DOHH2 (cell line): ENCODE measurements around the gene LRRC37A3.
A peak's percentile ranks its signal among the peaks of the same experiment; 100 is the strongest.
"Not testable (repeated sequence)": the region's sequence is repeated elsewhere in the genome, so short reads cannot be mapped to it uniquely, and the experiment has no call there.

Source experiments
- H3F3A ChIP-seq: fragments of 200-600 bp; sonication (generic), shearing (Covaris generic); 2 replicates; pipeline ENCODE4 v1.6.0; 2016; ENCODE audit warnings: antibody characterized with exemption, mild to moderate bottlenecking; ENCODE audit not compliant: control insufficient read depth, insufficient read depth
- H3K27ac ChIP-seq: fragments of 200-600 bp; sonication (generic); 2 replicates; pipeline ENCODE4 v1.5.1; 2014; ENCODE audit warnings: low read depth, mild to moderate bottlenecking, low read length, moderate library complexity
- H3K27me3 ChIP-seq: fragments of 200-600 bp; sonication (generic); 2 replicates; pipeline ENCODE4 v1.6.1; 2014; ENCODE audit warnings: mild to moderate bottlenecking, low read length, mixed read lengths; ENCODE audit not compliant: control insufficient read depth
- H3K36me3 ChIP-seq: fragments of 200-600 bp; sonication (generic); 2 replicates; pipeline ENCODE4 v1.6.1; 2014; ENCODE audit warnings: mild to moderate bottlenecking, low read length, moderate library complexity, mixed read lengths; ENCODE audit not compliant: control insufficient read depth
- H3K4me1 ChIP-seq: fragments of 200-600 bp; sonication (generic); 2 replicates; pipeline ENCODE4 v1.6.1; 2014; ENCODE audit warnings: mild to moderate bottlenecking, low read length, mixed read lengths; ENCODE audit not compliant: control insufficient read depth
- H3K4me2 ChIP-seq: fragments of 200-600 bp; sonication (generic); 2 replicates; pipeline ENCODE4 v1.6.0; 2014; ENCODE audit warnings: mild to moderate bottlenecking, low read length, moderate library complexity
- H3K4me3 ChIP-seq: fragments of 200-600 bp; sonication (generic); 2 replicates; pipeline ENCODE4 v1.5.1; 2014; ENCODE audit warnings: mild to moderate bottlenecking, low read length, mixed read lengths
- H3K79me2 ChIP-seq: fragments of 200-600 bp; sonication (generic); 2 replicates; pipeline ENCODE4 v1.6.1; 2014; ENCODE audit warnings: mild to moderate bottlenecking, low read length, mixed read lengths; ENCODE audit not compliant: control insufficient read depth
- H3K9me2 ChIP-seq: fragments of 200-600 bp; sonication (generic); replicated peaks from 2 replicates; pipeline ENCODE4 v1.6.1; 2014; ENCODE audit warnings: mild to moderate bottlenecking, low read length, mixed read lengths; ENCODE audit not compliant: control insufficient read depth
- H3K9me3 ChIP-seq: fragments of 200-600 bp; sonication (generic); 2 replicates; pipeline ENCODE4 v1.6.1; 2014; ENCODE audit warnings: antibody characterized with exemption, low read length, mixed read lengths; ENCODE audit not compliant: control insufficient read depth, insufficient read depth
- H4K20me1 ChIP-seq: fragments of 200-600 bp; sonication (generic); 2 replicates; pipeline ENCODE4 v1.6.0; 2014; ENCODE audit warnings: low read depth, mild to moderate bottlenecking, antibody characterized with exemption, low read length, moderate library complexity; ENCODE audit not compliant: control insufficient read depth, insufficient read depth
- CTCF ChIP-seq: fragments of 200-600 bp; sonication (generic); IDR thresholded peaks from one replicate; pipeline ENCODE4 v1.5.1; 2014; ENCODE audit warnings: antibody characterized with exemption, mild to moderate bottlenecking, low read depth, low read length; ENCODE audit not compliant: poor library complexity, severe bottlenecking
- EZH2phosphoT487 ChIP-seq: fragments of 200-600 bp; sonication (generic); IDR thresholded peaks from 2 replicates; pipeline ENCODE4 v1.6.1; 2017; ENCODE audit warnings: borderline replicate concordance, mild to moderate bottlenecking, antibody characterized with exemption, low read length, moderate library complexity, mixed read lengths

LRRC37A3 gene

DNA sequence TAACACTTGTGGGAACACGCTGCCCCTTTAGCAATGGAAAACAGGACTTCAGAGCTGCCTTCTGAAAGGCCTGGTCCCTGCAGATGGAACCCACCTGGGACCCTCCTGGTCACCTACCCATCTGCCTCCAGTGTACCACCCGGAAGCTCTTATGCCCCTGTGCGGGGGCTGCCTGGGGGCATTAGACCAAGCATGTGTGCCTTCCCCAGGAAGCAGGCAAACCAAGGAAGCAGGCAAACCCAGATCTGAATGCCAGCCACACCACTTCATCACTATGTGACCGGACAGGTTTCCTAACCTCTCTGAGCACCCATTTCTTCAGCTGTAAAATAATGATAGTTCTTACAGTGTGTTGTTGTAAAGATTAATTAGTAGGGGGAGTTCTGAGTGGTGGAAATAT is 20.8 kb upstream of the LRRC37A3 start:
- Histone ChIP-seq H3K4me1 (no peaks in the 10 kb centered on the region), H3K27ac (no peak overlapping the region), H3K36me3 (peaks cover 23% of the 10 kb centered on the region), H3K27me3 (no peaks in the 10 kb centered on the region), H3K4me3 (no peak overlapping the region), H3K79me2 (peaks cover 3% of the 10 kb centered on the region; the same call in 1 of the 2 replicates), H3F3A (peaks cover 10% of the 10 kb centered on the region; the same call in 1 of the 2 replicates), H4K20me1 (no peaks in the 10 kb centered on the region), H3K9me3 (no peaks in the 10 kb centered on the region), H3K4me2 (no peak overlapping the region), H3K9me2 (no peaks in the 10 kb centered on the region)
- no peak for TF ChIP-seq EZH2phosphoT487

GRCh38 chr17:64938925-64939474 is 19.7 kb upstream of the LRRC37A3 start:
- no peak overlapping the region for H3K4me3 ChIP-seq
- no peaks in the 10 kb centered on the region for H3K4me1 ChIP-seq
- H3K79me2 ChIP-seq: no peaks in the 10 kb centered on the region
- H3F3A ChIP-seq: peaks cover 10% of the 10 kb centered on the region; the same call in 1 of the 2 replicates
- no peaks in the 10 kb centered on the region for H3K9me2 ChIP-seq
- TF ChIP-seq EZH2phosphoT487 (no peak), CTCF (peak; percentile 74)
- no peak overlapping the region for H3K27ac ChIP-seq
- H3K27me3 ChIP-seq: no peaks in the 10 kb centered on the region
- peaks cover 18% of the 10 kb centered on the region for H3K36me3 ChIP-seq
- no peaks in the 10 kb centered on the region for H3K9me3 ChIP-seq
- no peaks in the 10 kb centered on the region for H4K20me1 ChIP-seq
- H3K4me2 ChIP-seq: no peak overlapping the region

GRCh38 chr17:64938290-64938689 is 19.0 kb upstream of the LRRC37A3 start:
- no peaks in the 10 kb centered on the region for H3K9me2 ChIP-seq
- no peaks in the 10 kb centered on the region for H3K79me2 ChIP-seq
- peaks cover 18% of the 10 kb centered on the region for H3K36me3 ChIP-seq
- TF ChIP-seq CTCF (no peak), EZH2phosphoT487 (no peak)
- no peaks in the 10 kb centered on the region for H4K20me1 ChIP-seq
- no peak overlapping the region for H3K4me3 ChIP-seq
- no peaks in the 10 kb centered on the region for H3K4me1 ChIP-seq
- H3K4me2 ChIP-seq: no peak overlapping the region
- H3K9me3 ChIP-seq: no peaks in the 10 kb centered on the region
- no peak overlapping the region for H3K27ac ChIP-seq
- peaks cover 7% of the 10 kb centered on the region; the same call in 1 of the 2 replicates for H3F3A ChIP-seq
- H3K27me3 ChIP-seq: no peaks in the 10 kb centered on the region

GRCh38 chr17:64936117-64936516 is 16.8 kb upstream of the LRRC37A3 start:
- no peaks in the 10 kb centered on the region for H3K79me2 ChIP-seq
- no peak overlapping the region for H3K27ac ChIP-seq
- H3K27me3 ChIP-seq: no peaks in the 10 kb centered on the region
- H3F3A ChIP-seq: no peaks in the 10 kb centered on the region
- H3K9me3 ChIP-seq: no peaks in the 10 kb centered on the region
- no peak overlapping the region for H3K4me2 ChIP-seq
- no peaks in the 10 kb centered on the region for H3K4me1 ChIP-seq
- no peak for TF ChIP-seq CTCF
- no peak for TF ChIP-seq EZH2phosphoT487
- H4K20me1 ChIP-seq: no peaks in the 10 kb centered on the region
- H3K4me3 ChIP-seq: no peak overlapping the region
- H3K9me2 ChIP-seq: no peaks in the 10 kb centered on the region
- peaks cover 9% of the 10 kb centered on the region; the same call in 1 of the 2 replicates for H3K36me3 ChIP-seq

GRCh38 chr17:64934284-64934778 is 15.1 kb upstream of the LRRC37A3 start:
- not testable (repeated sequence) for H3K4me2 ChIP-seq, H3K4me3 ChIP-seq, H3K79me2 ChIP-seq, H3F3A ChIP-seq, H3K27ac ChIP-seq, H3K27me3 ChIP-seq, H3K36me3 ChIP-seq, H3K9me3 ChIP-seq, H3K9me2 ChIP-seq, H4K20me1 ChIP-seq, H3K4me1 ChIP-seq

GRCh38 chr17:64932850-64933249 is 13.6 kb upstream of the LRRC37A3 start:
- not testable (repeated sequence) for H3K9me2 ChIP-seq, H3K36me3 ChIP-seq, H3K4me1 ChIP-seq, H3K4me2 ChIP-seq, H3F3A ChIP-seq, H3K79me2 ChIP-seq, H3K9me3 ChIP-seq, H3K4me3 ChIP-seq, H3K27ac ChIP-seq, H3K27me3 ChIP-seq, H4K20me1 ChIP-seq
